ENCODE data around the gene GRIA1.

The GRIA1 gene

GRCh38 chr5:153498516-153498915, 8.0 kb downstream of the GRIA1 start:
- no peak for DNase-seq (ENCODE audit: low read depth in 2 of 2)

- no peak for DNase-seq (ENCODE audit: low read depth in 2 of 2)
Observed at GRCh38 chr5:153500178-153500577, 9.7 kb downstream of the GRIA1 start.

- DNase-seq (ENCODE audit: low read depth in 2 of 2) = no peak
Observed at GRCh38 chr5:153504726-153505125, 14.3 kb downstream of the GRIA1 start.

- DNase-seq (ENCODE audit: low read depth in 2 of 2) = no peak
Observed at GRCh38 chr5:153508700-153509099, 18.2 kb downstream of the GRIA1 start.

GRCh38 chr5:153511622-153512021, 21.2 kb downstream of the GRIA1 start:
- DNase-seq (ENCODE audit: low read depth in 2 of 2) = no peak

- DNase-seq (ENCODE audit: low read depth in 2 of 2) = no peak
Observed at GRCh38 chr5:153513156-153513555, 22.7 kb downstream of the GRIA1 start.

- no peak for DNase-seq (ENCODE audit: low read depth in 2 of 2)
Observed at GRCh38 chr5:153515301-153515700, 24.8 kb downstream of the GRIA1 start.

- DNase-seq (ENCODE audit: low read depth in 2 of 2) = no peak
Observed at GRCh38 chr5:153516504-153517240, 26.2 kb downstream of the GRIA1 start.

- no peak for DNase-seq (ENCODE audit: low read depth in 2 of 2)
Observed at GRCh38 chr5:153517241-153517611, 26.8 kb downstream of the GRIA1 start.

- DNase-seq (ENCODE audit: low read depth in 2 of 2) = no peak
Observed at GRCh38 chr5:153520137-153520536, 29.7 kb downstream of the GRIA1 start.

- DNase-seq (ENCODE audit: low read depth in 2 of 2) = no peak
Observed at GRCh38 chr5:153520952-153521351, 30.5 kb downstream of the GRIA1 start.

- no peak for DNase-seq (ENCODE audit: low read depth in 2 of 2)
Observed at GRCh38 chr5:153523211-153523610, 32.7 kb downstream of the GRIA1 start.

GRCh38 chr5:153523831-153524230, 33.4 kb downstream of the GRIA1 start:
- DNase-seq (ENCODE audit: low read depth in 2 of 2) = no peak

GRCh38 chr5:153525536-153525935, 35.1 kb downstream of the GRIA1 start:
- DNase-seq (ENCODE audit: low read depth in 2 of 2) = no peak

- DNase-seq (ENCODE audit: low read depth in 2 of 2) = no peak
Observed at GRCh38 chr5:153530357-153531143, 40.1 kb downstream of the GRIA1 start.

- DNase-seq (ENCODE audit: low read depth in 2 of 2) = no peak
Observed at GRCh38 chr5:153533546-153533945, 43.1 kb downstream of the GRIA1 start.

- DNase-seq (ENCODE audit: low read depth in 2 of 2) = no peak
Observed at GRCh38 chr5:153534102-153534501, 43.6 kb downstream of the GRIA1 start.

GRCh38 chr5:153537207-153537606, 46.7 kb downstream of the GRIA1 start:
- DNase-seq (ENCODE audit: low read depth in 2 of 2) = no peak

- no peak for DNase-seq (ENCODE audit: low read depth in 2 of 2)
Observed at GRCh38 chr5:153539983-153540382, 49.5 kb downstream of the GRIA1 start.

- DNase-seq (ENCODE audit: low read depth in 2 of 2) = no peak
Observed at GRCh38 chr5:153542536-153542935, 52.1 kb downstream of the GRIA1 start.

GRCh38 chr5:153543288-153543687, 52.8 kb downstream of the GRIA1 start:
- DNase-seq (ENCODE audit: low read depth in 2 of 2) = no peak

GRCh38 chr5:153543959-153544470, 53.5 kb downstream of the GRIA1 start:
- no peak for DNase-seq (ENCODE audit: low read depth in 2 of 2)

GRCh38 chr5:153544706-153545105, 54.2 kb downstream of the GRIA1 start:
- DNase-seq (ENCODE audit: low read depth in 2 of 2) = no peak
